Uterus (tissue), 4 donors: ENCODE data around the gene EDEM2. TPM values are rescaled to one million over a fixed set of nuclear protein-coding genes. Genes with fewer than 3 reads are reported as not detected.
A peak's percentile ranks its signal among the peaks of the same experiment; 100 is the strongest.

Source experiments
- DNase-seq, 2 donors: peaks; one replicate each; pipeline ENCODE4 v3.0.0-alpha.2; 2019 to 2020
- H3K27ac ChIP-seq, 2 donors: fragments of 200-600 bp; sonication (generic); 1 replicate in 1 of 2; 2 replicates in 1 of 2; pipeline ENCODE4 v1.5.1; 2016 to 2018
- H3K27me3 ChIP-seq, 2 donors: fragments of 200-600 bp; sonication (generic); one replicate each; pipeline ENCODE4 v1.5.1; 2018 to 2019; ENCODE audit warnings: control low read depth in 1 of 2
- H3K36me3 ChIP-seq, 2 donors: fragments of 200-600 bp; sonication (generic); one replicate each; pipeline ENCODE4 v1.5.1; 2019; ENCODE audit warnings: control low read depth in 1 of 2
- H3K4me1 ChIP-seq, 2 donors: fragments of 200-600 bp; sonication (generic); one replicate each; pipeline ENCODE4 v1.5.1; 2018 to 2019; ENCODE audit warnings: control low read depth in 1 of 2
- H3K4me3 ChIP-seq, 2 donors: fragments of 200-600 bp; sonication (generic); 1 replicate in 1 of 2; 2 replicates in 1 of 2; pipeline ENCODE4 v1.5.1; 2018 to 2019; ENCODE audit warnings: mild to moderate bottlenecking in 1 of 2
- H3K9me3 ChIP-seq, 2 donors: fragments of 200-600 bp; sonication (generic); one replicate each; pipeline ENCODE4 v1.5.1; 2019; ENCODE audit warnings: control low read depth in 1 of 2
- POLR2A ChIP-seq, 2 donors: fragments of 450-650 bp; IDR thresholded peaks; one replicate each; pipeline ENCODE4 v1.6.1; 2016; ENCODE audit warnings: antibody characterized with exemption in 2 of 2, mild to moderate bottlenecking in 1 of 2, moderate library complexity in 1 of 2
- intact Hi-C: fragments of 100-400 bp; cut with DNase I; formaldehyde crosslinking; loops from one replicate; pipeline ENCODE4 v1.15.1; 2023; ENCODE audit warnings: low total_unique reads
- total RNA-seq, 4 donors: library from RNA; depleted of rRNA in 3 of 4; stranded (reverse); fragments of >200 nt in 3 of 4; gene quantifications; one replicate each; pipeline versions ENCODE4 v1.1.0 to v1.2.4, GENCODE V29; 2014 to 2023
- TF ChIP-seq, protein P1 (sequence below), 4 experiments: fragments of 200-600 bp in 2 of 4; fragments of 450-650 bp in 2 of 4; sonication (generic) in 2 of 4; IDR thresholded peaks; one replicate each; pipeline ENCODE4 v1.5.1; 2016 to 2019; ENCODE audit warnings: antibody characterized with exemption in 4 of 4, mild to moderate bottlenecking in 2 of 4, moderate library complexity in 1 of 4
- donor health status: DM: yes; HTN: yes; CAD: no.

Gene EDEM2
- total RNA-seq, 4 donors from 2014 or later: 2.6 to 18.5 (median 13.3) TPM

GRCh38 chr20:35106827-35107380, 40.2 kb downstream of the EDEM2 start:
- H3K27me3 ChIP-seq: no peaks in the 10 kb centered on the region
- no peaks in the 10 kb centered on the region for H3K36me3 ChIP-seq
- H3K27ac ChIP-seq: no peak overlapping the region
- TF ChIP-seq, protein P1, sequence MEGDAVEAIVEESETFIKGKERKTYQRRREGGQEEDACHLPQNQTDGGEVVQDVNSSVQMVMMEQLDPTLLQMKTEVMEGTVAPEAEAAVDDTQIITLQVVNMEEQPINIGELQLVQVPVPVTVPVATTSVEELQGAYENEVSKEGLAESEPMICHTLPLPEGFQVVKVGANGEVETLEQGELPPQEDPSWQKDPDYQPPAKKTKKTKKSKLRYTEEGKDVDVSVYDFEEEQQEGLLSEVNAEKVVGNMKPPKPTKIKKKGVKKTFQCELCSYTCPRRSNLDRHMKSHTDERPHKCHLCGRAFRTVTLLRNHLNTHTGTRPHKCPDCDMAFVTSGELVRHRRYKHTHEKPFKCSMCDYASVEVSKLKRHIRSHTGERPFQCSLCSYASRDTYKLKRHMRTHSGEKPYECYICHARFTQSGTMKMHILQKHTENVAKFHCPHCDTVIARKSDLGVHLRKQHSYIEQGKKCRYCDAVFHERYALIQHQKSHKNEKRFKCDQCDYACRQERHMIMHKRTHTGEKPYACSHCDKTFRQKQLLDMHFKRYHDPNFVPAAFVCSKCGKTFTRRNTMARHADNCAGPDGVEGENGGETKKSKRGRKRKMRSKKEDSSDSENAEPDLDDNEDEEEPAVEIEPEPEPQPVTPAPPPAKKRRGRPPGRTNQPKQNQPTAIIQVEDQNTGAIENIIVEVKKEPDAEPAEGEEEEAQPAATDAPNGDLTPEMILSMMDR (IDR thresholded peaks at IDR 0.05): no peak
- no peak for TF ChIP-seq POLR2A (IDR thresholded peaks at IDR 0.05)
- no peaks in the 10 kb centered on the region for H3K4me1 ChIP-seq
- no peaks in the 10 kb centered on the region for H3K9me3 ChIP-seq
- no peak overlapping the region for H3K4me3 ChIP-seq
- intact Hi-C loops: no loop called here
- no peak for DNase-seq

- no peak overlapping the region for H3K4me3 ChIP-seq
- H3K27me3 ChIP-seq: no peaks in the 10 kb centered on the region
- no peak overlapping the region for H3K27ac ChIP-seq
- no peak for DNase-seq
- intact Hi-C loops: no loop called here
- H3K9me3 ChIP-seq: no peaks in the 10 kb centered on the region
- no peaks in the 10 kb centered on the region for H3K36me3 ChIP-seq
- TF ChIP-seq, protein P1 (IDR thresholded peaks at IDR 0.05): no peak
- TF ChIP-seq POLR2A (IDR thresholded peaks at IDR 0.05): no peak
- H3K4me1 ChIP-seq: no peaks in the 10 kb centered on the region
Measured at GRCh38 chr20:35104685-35105295, 42.3 kb downstream of the EDEM2 start.

DNA sequence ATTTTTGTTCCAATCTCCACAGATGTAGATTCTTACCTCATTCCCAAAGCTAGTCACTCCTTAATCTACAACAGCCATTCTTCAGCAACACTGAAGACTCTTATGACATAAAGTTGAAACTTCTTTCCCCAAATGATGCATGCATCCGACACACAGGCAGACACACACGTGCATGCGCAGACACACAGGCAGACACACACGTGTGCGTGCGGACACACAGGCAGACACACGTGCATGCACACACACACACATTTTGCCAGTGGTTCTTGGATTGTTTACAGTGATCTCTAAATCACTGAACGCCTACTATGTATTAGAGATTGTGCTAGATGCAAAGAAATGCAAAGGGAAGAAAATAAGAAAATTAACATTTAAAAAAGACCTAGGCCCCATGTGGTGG, 45.5 kb downstream of the EDEM2 start:
- Histone ChIP-seq H3K27me3 (no peaks in the 10 kb centered on the region), H3K4me3 (no peak overlapping the region), H3K27ac (no peak overlapping the region), H3K9me3 (no peaks in the 10 kb centered on the region), H3K36me3 (no peaks in the 10 kb centered on the region), H3K4me1 (no peaks in the 10 kb centered on the region)
- TF ChIP-seq POLR2A (IDR thresholded peaks at IDR 0.05): no peak
- TF ChIP-seq, protein P1 (IDR thresholded peaks at IDR 0.05): no peak
- intact Hi-C loops: no loop called here
- DNase-seq: no peak

GRCh38 chr20:35093267-35093884, 53.8 kb downstream of the EDEM2 start:
- Histone ChIP-seq H3K36me3 (no peaks in the 10 kb centered on the region), H3K27ac (peak overlapping the region; percentile 86 to 89), H3K9me3 (no peaks in the 10 kb centered on the region), H3K27me3 (no peaks in the 10 kb centered on the region), H3K4me3 (peak overlapping the region; percentile 76), H3K4me1 (peaks cover 0 to 5% of the 10 kb centered on the region in 2 donors)
- DNase-seq: no peak
- TF ChIP-seq, protein P1 (IDR thresholded peaks at IDR 0.05): no peak
- intact Hi-C loops: loop anchor here (10.0 kb wide), 1 partner anchor 219 kb away; the partner anchor contains the start of genes ACSS2 and GGT7
